Breast epithelium (tissue), 4 donors: Measurements from ENCODE around the gene PYGB. TPM values are rescaled to one million over a fixed set of nuclear protein-coding genes. Genes with fewer than 3 reads are reported as not detected.

Experiments
- DNase-seq, 2 donors: peaks; one replicate each; pipeline ENCODE4 v3.0.0-alpha.2; 2019; ENCODE audit warnings: low spot score in 2 of 2
- H3K27ac ChIP-seq, 2 donors: fragments of 200-600 bp; sonication (generic) in 1 of 2; one replicate each; pipeline ENCODE4 v1.5.1; 2016 to 2019; ENCODE audit warnings: mild to moderate bottlenecking in 1 of 2
- H3K27me3 ChIP-seq, 2 donors: fragments of 200-600 bp; sonication (generic) in 1 of 2; one replicate each; pipeline versions ENCODE4 v1.5.1 to v1.6.0; 2017 to 2019; ENCODE audit warnings: control low read depth in 1 of 2, mild to moderate bottlenecking in 1 of 2
- H3K36me3 ChIP-seq: fragments of 200-600 bp; one replicate; pipeline ENCODE4 v1.5.1; 2019
- H3K4me1 ChIP-seq, 2 donors: fragments of 200-600 bp; sonication (generic); one replicate each; pipeline ENCODE4 v1.5.1; 2016 to 2019; ENCODE audit warnings: control low read depth in 1 of 2
- H3K4me3 ChIP-seq, 3 donors: fragments of 200-600 bp; sonication (generic); 1 replicate in 2 of 3; 2 replicates in 1 of 3; pipeline ENCODE4 v1.5.1; 2016 to 2019; ENCODE audit warnings: mild to moderate bottlenecking in 3 of 3, moderate library complexity in 2 of 3
- H3K9me3 ChIP-seq, 2 donors: fragments of 200-600 bp; sonication (generic) in 1 of 2; one replicate each; pipeline ENCODE4 v1.5.1; 2016 to 2019; ENCODE audit warnings: control low read depth in 1 of 2
- POLR2A ChIP-seq: fragments of 450-650 bp; IDR thresholded peaks from one replicate; pipeline ENCODE4 v1.6.1; 2016; ENCODE audit warnings: antibody characterized with exemption, mild to moderate bottlenecking, moderate library complexity
- POLR2AphosphoS5 ChIP-seq, 3 donors: sonication (generic); formaldehyde crosslinking; IDR thresholded peaks; one replicate each; pipeline ENCODE4 v1.6.1; 2017; ENCODE audit warnings: antibody characterized with exemption in 3 of 3
- intact Hi-C: fragments of 100-400 bp; cut with DNase I; formaldehyde crosslinking; loops from one replicate; pipeline ENCODE4 v1.15.1; 2023; ENCODE audit warnings: low total_unique reads
- total RNA-seq, 3 donors: library from RNA; depleted of rRNA; stranded (reverse); fragments of >200 nt; gene quantifications; one replicate each; pipeline ENCODE4 v1.1.0, GENCODE V29; 2016
- TF ChIP-seq, protein P1 (sequence below), 3 donors: fragments of 450-650 bp; IDR thresholded peaks; one replicate each; pipeline ENCODE4 v1.5.1; 2016 to 2017; ENCODE audit warnings: antibody characterized with exemption in 3 of 3, mild to moderate bottlenecking in 3 of 3, moderate library complexity in 3 of 3

PYGB gene
- total RNA-seq, 3 donors from 2014 or later: 95.7 to 128 (median 121) TPM

DNA sequence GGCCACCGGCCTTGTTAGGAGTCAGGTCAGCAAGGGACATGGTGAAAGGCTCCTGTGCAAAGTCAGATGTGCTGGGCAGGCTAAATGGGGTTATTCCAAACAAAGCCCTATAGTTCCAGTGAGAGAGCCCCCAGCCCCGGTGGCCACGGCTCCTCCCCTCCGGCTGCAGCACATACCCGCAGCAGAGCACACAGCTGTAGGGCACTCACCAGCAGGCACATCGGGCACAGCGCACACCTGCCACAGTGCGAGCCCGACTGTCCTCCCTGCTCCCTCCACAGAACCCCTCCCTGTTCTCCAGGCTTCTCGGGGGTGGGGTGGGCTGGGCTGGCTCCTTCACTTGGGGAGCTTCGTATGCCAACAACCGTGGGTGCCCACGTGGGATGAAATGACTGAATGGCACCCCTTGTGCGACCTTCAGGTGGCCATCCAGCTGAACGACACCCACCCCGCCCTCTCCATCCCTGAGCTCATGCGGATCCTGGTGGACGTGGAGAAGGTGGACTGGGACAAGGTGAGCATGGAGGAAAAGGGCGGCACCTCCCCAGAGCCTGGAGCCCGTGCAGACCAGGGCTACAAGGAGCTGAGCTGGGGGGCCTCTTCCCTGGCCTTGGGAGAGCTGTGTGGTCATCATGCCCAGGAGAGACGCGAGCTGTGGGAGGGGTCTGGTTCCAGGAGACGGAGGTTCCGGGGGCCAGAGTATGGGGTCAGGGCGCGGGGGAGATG is 30.9 kb downstream of the PYGB start:
- H3K27me3 ChIP-seq: no peaks in the 10 kb centered on the region
- peaks cover 0 to 9% of the 10 kb centered on the region in 2 donors for H3K4me1 ChIP-seq
- DNase-seq: peak; percentile 16 to 50
- H3K36me3 ChIP-seq: peaks cover 10% of the 10 kb centered on the region
- intact Hi-C loops: no loop called here
- TF ChIP-seq POLR2AphosphoS5 (IDR thresholded peaks at IDR 0.05): no peak
- no peak for TF ChIP-seq POLR2A
- TF ChIP-seq, protein P1, sequence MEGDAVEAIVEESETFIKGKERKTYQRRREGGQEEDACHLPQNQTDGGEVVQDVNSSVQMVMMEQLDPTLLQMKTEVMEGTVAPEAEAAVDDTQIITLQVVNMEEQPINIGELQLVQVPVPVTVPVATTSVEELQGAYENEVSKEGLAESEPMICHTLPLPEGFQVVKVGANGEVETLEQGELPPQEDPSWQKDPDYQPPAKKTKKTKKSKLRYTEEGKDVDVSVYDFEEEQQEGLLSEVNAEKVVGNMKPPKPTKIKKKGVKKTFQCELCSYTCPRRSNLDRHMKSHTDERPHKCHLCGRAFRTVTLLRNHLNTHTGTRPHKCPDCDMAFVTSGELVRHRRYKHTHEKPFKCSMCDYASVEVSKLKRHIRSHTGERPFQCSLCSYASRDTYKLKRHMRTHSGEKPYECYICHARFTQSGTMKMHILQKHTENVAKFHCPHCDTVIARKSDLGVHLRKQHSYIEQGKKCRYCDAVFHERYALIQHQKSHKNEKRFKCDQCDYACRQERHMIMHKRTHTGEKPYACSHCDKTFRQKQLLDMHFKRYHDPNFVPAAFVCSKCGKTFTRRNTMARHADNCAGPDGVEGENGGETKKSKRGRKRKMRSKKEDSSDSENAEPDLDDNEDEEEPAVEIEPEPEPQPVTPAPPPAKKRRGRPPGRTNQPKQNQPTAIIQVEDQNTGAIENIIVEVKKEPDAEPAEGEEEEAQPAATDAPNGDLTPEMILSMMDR (IDR thresholded peaks at IDR 0.05): no peak
- peak overlapping the region in 1 of 2 donors; percentile 12 for H3K27ac ChIP-seq
- H3K4me3 ChIP-seq: no peak overlapping the region
- H3K9me3 ChIP-seq: no peaks in the 10 kb centered on the region

DNA sequence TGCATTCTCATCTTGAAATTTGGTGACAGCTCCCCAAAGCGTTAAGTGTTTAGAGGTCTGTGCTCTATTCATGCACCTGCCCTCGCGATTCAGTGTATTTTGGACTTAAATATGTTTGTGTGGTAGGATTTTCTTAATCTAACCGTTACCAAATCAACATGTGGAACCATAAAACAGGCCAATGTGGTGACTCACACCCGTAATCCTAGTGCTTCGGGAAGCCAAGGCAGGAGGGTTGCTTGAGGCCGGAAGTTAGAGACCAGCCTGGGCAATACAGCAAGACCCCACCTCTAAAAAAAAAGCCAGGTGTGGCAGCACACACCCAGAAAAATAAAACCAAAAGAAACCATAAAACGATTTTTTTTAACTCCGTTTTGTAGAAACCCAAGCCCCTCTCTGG is 31.5 kb downstream of the PYGB start:
- intact Hi-C loops: no loop called here
- Histone ChIP-seq H3K4me1 (peaks cover 0 to 9% of the 10 kb centered on the region in 2 donors), H3K9me3 (no peaks in the 10 kb centered on the region), H3K4me3 (no peak overlapping the region), H3K27ac (peak overlapping the region in 1 of 2 donors; percentile 21), H3K36me3 (peaks cover 10% of the 10 kb centered on the region), H3K27me3 (no peaks in the 10 kb centered on the region)
- peak in 1 of 2 donors; percentile 15 for DNase-seq
- TF ChIP-seq, protein P1 (IDR thresholded peaks at IDR 0.05): no peak
- no peak for TF ChIP-seq POLR2A
- no peak for TF ChIP-seq POLR2AphosphoS5 (IDR thresholded peaks at IDR 0.05)

DNA sequence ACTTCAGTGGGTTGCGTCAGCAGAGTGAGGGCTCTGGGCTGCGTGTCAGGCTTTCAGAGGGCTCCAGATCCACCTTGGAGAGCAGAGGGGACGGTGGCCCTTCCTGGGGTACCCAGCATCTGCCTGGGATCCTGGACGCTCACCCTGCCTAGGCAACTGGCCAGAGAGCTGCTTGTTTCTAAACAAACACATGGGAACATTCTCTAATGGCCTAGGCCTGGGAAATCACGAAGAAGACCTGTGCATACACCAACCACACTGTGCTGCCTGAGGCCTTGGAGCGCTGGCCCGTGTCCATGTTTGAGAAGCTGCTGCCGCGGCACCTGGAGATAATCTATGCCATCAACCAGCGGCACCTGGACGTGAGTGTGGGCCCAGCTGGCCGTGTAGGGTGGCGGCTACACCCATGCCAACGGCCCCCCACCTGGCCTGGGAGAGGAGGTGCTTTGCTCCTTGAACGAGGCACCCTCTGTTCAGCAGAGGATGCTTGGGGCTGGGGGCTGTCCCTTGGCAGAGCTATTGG is 32.2 kb downstream of the PYGB start:
- Histone ChIP-seq H3K27ac (peak overlapping the region; percentile 21 to 67), H3K4me3 (no peak overlapping the region), H3K36me3 (peaks cover 16% of the 10 kb centered on the region), H3K27me3 (no peaks in the 10 kb centered on the region), H3K9me3 (no peaks in the 10 kb centered on the region), H3K4me1 (peaks cover 0 to 9% of the 10 kb centered on the region in 2 donors)
- DNase-seq: peak; percentile 87 to 97
- TF ChIP-seq, protein P1 (IDR thresholded peaks at IDR 0.05): no peak
- peak in 1 of 3 donors; percentile 56 for TF ChIP-seq POLR2AphosphoS5 (IDR thresholded peaks at IDR 0.05)
- intact Hi-C loops: no loop called here

DNA sequence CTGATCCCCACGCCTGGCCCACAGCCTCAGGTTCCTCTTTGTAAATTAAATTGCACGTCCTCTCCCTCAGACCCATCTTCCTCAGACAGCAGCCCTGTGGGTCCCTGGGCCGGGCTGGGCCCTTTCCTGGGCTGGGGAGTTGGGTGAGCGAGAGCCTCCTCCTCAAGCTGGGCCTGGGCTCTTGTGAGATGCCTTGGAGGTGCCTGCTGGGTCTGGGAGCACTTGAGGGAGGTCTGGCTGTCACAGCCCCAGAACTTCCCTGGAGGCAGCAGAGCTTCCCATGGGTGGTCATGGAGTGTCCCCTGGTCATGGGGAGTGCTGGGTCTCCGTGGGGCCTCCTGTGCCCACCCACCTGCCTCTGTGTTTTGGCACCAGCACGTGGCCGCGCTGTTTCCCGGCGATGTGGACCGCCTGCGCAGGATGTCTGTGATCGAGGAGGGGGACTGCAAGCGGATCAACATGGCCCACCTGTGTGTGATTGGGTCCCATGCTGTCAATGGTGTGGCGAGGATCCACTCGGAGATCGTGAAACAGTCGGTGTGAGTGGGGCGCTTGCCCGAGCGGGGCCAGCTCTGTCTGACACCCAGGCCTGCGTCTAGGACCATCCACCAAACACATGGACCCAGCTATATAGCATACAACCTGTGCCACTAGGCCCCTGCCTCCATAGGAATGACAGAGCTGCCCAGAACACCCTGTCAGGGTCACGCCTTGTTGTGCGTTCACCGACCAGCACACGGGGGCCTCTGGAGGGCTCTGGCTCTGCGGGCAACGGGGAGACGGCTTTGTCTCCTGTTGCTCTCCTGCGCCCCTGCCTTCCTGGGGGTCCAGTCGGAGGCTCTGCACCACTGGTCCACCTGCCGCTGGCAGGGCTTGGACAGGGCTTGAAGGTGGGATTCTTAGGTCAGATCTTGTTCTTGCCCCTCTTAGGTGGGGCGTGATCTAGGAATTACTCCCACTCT is 33.0 kb downstream of the PYGB start:
- TF ChIP-seq POLR2AphosphoS5 (IDR thresholded peaks at IDR 0.05) (no peak), POLR2A (no peak)
- TF ChIP-seq, protein P1 (IDR thresholded peaks at IDR 0.05): no peak
- H3K9me3 ChIP-seq: no peaks in the 10 kb centered on the region
- intact Hi-C loops: no loop called here
- peaks cover 20% of the 10 kb centered on the region for H3K36me3 ChIP-seq
- peak overlapping the region; percentile 21 to 41 for H3K27ac ChIP-seq
- peaks cover 0 to 9% of the 10 kb centered on the region in 2 donors for H3K4me1 ChIP-seq
- no peaks in the 10 kb centered on the region for H3K27me3 ChIP-seq
- no peak overlapping the region for H3K4me3 ChIP-seq
- peak; percentile 15 to 28 for DNase-seq
